GM12872 (cell line): ENCODE data around the gene MTUS2.

Source experiments
- TF ChIP-seq, protein P1 (sequence below): IDR thresholded peaks from 3 replicates; pipeline ENCODE4 v1.5.1; 2011; ENCODE audit warnings: low read depth, mild to moderate bottlenecking, low read length, moderate library complexity; ENCODE audit not compliant: insufficient read depth

Gene MTUS2

DNA sequence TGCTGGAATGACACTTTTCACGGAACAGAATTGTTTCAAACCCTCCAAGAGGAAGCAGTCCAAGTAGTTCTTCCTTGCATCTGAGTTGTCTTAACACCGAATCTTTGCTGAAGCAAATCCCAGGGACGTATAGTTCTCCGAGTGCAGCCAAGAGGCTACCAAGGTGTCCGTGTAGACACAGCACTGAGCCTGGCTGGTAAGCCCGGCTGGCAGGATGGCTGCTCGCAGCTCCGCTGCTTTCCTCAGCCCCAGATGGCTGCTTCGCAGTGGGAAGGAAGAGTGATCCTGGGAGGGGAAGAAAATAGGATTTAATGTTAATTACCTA is 670.4 kb downstream of the MTUS2 start:
- TF ChIP-seq, protein P1, sequence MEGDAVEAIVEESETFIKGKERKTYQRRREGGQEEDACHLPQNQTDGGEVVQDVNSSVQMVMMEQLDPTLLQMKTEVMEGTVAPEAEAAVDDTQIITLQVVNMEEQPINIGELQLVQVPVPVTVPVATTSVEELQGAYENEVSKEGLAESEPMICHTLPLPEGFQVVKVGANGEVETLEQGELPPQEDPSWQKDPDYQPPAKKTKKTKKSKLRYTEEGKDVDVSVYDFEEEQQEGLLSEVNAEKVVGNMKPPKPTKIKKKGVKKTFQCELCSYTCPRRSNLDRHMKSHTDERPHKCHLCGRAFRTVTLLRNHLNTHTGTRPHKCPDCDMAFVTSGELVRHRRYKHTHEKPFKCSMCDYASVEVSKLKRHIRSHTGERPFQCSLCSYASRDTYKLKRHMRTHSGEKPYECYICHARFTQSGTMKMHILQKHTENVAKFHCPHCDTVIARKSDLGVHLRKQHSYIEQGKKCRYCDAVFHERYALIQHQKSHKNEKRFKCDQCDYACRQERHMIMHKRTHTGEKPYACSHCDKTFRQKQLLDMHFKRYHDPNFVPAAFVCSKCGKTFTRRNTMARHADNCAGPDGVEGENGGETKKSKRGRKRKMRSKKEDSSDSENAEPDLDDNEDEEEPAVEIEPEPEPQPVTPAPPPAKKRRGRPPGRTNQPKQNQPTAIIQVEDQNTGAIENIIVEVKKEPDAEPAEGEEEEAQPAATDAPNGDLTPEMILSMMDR = no peak

DNA sequence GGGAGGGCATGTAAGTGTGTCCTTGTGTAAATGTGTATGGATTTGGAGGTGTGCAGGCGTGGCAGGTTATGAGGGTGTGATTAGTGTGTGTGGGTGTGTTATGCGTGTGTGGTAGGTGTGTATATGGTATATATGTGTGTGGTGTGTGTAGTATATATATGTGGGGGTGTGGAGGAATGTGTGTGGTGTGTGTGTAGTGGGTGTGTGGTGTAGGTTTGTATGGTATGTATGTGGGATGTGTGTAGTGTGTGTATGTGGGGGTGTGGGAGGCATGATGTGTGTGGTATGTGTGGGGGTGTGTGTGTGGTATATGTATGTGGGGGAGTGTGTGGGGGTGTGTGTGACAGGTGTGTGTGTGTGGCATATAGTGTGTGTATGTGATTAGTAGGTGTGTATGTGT is 671.1 kb downstream of the MTUS2 start:
- TF ChIP-seq, protein P1 = no peak

DNA sequence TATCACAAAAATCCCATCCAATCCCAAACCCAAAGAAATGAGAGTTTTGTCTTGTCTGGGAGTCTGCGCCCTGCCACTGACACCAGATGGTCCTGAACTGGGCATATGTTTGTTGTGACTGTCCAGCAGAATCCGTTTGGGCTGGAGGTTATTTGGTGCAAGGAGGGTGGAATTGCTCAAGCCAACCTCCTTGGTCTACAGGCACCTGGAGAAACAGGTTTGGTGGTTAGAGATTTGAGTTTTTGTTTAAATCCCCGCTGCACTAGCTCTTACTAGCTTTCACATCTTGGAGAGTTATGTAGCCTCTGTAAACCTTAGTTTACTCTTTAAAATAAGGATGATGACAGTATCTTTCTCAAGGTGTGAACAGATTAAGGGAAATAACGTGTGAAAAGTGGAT is 673.7 kb downstream of the MTUS2 start:
- TF ChIP-seq, protein P1 = no peak

DNA sequence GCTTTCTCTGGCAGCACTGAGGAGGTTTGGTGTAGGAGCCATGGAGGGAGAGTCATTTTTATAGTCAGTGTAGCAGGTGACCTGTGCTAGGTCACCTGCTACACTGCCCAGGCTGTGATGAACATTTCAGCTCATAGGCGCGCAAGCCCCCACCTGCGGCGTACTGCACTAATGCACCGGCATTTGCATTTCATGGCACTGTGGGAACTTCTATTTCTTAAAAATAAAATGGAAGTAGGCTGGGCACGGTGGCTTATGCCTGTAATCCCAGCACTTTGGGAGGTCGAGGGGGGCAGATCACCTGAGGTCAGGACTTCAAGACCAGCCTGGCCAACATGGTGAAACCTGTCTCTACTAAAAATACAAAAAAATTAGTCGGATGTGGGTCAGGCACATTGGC is 674.4 kb downstream of the MTUS2 start:
- TF ChIP-seq, protein P1 = no peak

DNA sequence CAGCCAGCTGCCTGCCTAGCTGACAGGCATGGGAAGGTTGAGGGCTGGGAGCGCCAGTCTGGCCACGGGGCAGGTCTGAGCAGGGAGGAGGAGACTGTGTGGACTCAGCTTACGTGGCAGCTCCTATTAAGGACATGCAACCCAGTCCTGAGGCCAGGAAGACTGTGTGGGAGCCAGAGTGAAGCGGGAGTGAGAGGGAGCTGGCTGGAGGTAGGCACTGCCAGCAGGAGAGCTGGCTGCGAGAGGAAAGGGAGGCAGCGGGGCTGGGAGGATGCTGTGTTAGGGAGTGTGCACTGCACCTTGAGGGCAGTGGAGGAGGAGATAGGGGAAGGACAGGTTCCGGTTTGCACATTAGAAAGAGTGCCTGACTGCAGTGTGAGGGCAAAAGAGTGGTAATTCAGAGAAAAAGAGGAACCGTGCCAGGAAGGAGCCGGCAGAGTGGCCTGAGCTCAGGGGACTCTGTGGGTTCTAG is 676.1 kb downstream of the MTUS2 start:
- TF ChIP-seq, protein P1 = no peak

DNA sequence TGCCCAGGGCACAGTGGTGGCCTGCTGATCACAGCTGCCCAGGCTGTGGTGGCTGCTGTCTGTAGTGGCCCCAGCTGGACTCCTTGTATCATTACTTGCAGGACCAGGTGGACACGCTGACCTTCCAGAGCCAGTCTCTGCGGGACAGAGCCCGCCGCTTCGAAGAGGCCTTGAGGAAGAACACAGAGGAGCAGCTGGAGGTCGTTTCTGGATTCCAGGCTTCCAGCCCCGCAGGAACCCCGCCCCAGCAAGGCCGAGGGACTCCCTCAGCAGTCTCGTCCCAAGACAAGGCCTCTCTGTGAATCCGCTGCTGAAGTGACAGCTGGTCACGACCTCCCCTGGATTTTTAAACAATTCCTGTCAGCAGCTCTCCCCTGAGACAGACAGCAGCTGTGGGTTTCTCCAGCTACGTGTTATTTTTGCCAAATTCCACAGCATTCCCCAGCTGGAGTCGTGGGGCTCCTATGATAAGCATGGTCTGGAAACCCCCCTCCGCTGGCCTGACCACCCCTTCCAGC is 677.1 kb downstream of the MTUS2 start:
- TF ChIP-seq, protein P1 = no peak

DNA sequence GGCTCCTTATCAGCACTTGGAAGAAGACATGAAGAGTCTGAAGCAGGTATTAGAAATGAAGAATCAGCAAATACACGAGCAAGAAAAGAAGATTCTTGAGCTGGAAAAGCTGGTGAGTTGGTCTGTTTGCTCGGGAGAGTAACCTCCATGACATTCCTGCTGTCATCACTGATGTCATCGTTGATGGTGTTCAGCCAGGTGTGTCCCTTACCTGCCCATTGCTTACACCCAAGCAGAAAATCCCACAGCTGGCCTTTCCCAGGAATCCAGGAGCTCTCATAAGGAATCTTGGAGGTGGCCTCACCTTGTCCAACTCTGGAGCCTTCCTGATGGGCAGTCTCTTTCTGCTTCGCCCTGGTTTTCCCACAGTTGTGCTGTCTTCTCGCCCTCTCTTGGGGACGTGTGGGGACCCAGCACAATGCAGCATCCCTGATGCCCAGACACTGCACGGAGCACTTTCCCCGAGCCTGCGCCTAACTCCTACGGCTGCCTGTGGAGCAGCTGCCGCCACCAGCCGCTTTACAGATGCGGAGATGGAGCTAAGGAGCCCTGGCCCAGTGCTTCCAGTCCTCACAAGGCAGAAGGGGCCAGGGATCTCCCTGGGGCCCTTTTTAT is 678.4 kb downstream of the MTUS2 start:
- TF ChIP-seq, protein P1 = no peak
